CD4-positive, alpha-beta memory T cell (primary cell): ENCODE data around the gene RNF8. TPM values are rescaled to one million over a fixed set of nuclear protein-coding genes. Genes with fewer than 3 reads are reported as not detected.

ENCODE experiments used
- CTCF ChIA-PET: fragments of 350-600 bp; sonication (Branson Sonifier 250); formaldehyde crosslinking; loops from one replicate; lab custom pipeline; 2021; ENCODE audit warnings: inconsistent platforms; ENCODE audit not compliant: partially characterized antibody; lab: Charles Lee
- POLR2A ChIA-PET: fragments of 350-600 bp; sonication (Branson Sonifier 250); formaldehyde crosslinking; loops from one replicate; lab custom pipeline; 2021; ENCODE audit not compliant: partially characterized antibody; lab: Charles Lee
- DNase-seq, 5 donors: peaks; one replicate each; pipeline versions ENCODE4 v3.0.0 to v3.0.0-alpha.2; 2020 to 2022; ENCODE audit warnings: mixed read lengths in 1 of 5
- H3K27ac ChIP-seq: one replicate; pipeline ENCODE4 v1.7.0; 2013; ENCODE audit warnings: low read depth, low read length
- H3K27me3 ChIP-seq: 2 replicates; pipeline ENCODE4 v1.7.0; 2013; ENCODE audit warnings: mild to moderate bottlenecking, low read length, moderate library complexity; ENCODE audit not compliant: insufficient read depth
- H3K36me3 ChIP-seq: 2 replicates; pipeline ENCODE4 v1.7.0; 2013; ENCODE audit warnings: mild to moderate bottlenecking, low read length, moderate library complexity; ENCODE audit not compliant: insufficient read depth
- H3K4me1 ChIP-seq: 2 replicates; pipeline ENCODE4 v1.7.0; 2013; ENCODE audit warnings: mild to moderate bottlenecking, low read length, moderate library complexity; ENCODE audit not compliant: insufficient read depth
- H3K4me3 ChIP-seq, 2 donors: one replicate each; pipeline ENCODE4 v1.7.0; 2013; ENCODE audit warnings: low read length in 2 of 2, mild to moderate bottlenecking in 1 of 2
- H3K9me3 ChIP-seq, 2 donors: one replicate each; pipeline ENCODE4 v1.7.0; 2013; ENCODE audit warnings: low read length in 2 of 2, control low read depth in 1 of 2; ENCODE audit not compliant: control insufficient read depth in 1 of 2
- H3K27ac Mint-ChIP-seq, 7 donors: one replicate each; pipeline ENCODE4 v1.8.0; 2020 to 2021; ENCODE audit warnings: mixed read lengths in 7 of 7, mild to moderate bottlenecking in 6 of 7, inconsistent platforms in 3 of 7, moderate library complexity in 3 of 7
- H3K27me3 Mint-ChIP-seq, 2 donors: one replicate each; pipeline ENCODE4 v1.8.0; 2020 to 2021; ENCODE audit warnings: mixed read lengths in 2 of 2
- H3K36me3 Mint-ChIP-seq, 2 donors: one replicate each; pipeline ENCODE4 v1.8.0; 2020 to 2021; ENCODE audit warnings: mixed read lengths in 2 of 2, inconsistent platforms in 1 of 2, mild to moderate bottlenecking in 1 of 2
- H3K4me1 Mint-ChIP-seq, 4 donors: one replicate each; pipeline ENCODE4 v1.8.0; 2020 to 2021; ENCODE audit warnings: mixed read lengths in 4 of 4, mild to moderate bottlenecking in 1 of 4
- H3K4me3 Mint-ChIP-seq, 8 donors: one replicate each; pipeline ENCODE4 v1.8.0; 2020 to 2021; ENCODE audit warnings: mixed read lengths in 8 of 8, mild to moderate bottlenecking in 7 of 8, moderate library complexity in 6 of 8, inconsistent platforms in 3 of 8
- H3K9me3 Mint-ChIP-seq, 8 donors: one replicate each; pipeline ENCODE4 v1.8.0; 2020 to 2021; ENCODE audit warnings: mixed read lengths in 8 of 8, mild to moderate bottlenecking in 5 of 8, inconsistent platforms in 3 of 8, moderate library complexity in 1 of 8
- intact Hi-C: fragments of 100-400 bp; cut with micrococcal nuclease; formaldehyde crosslinking; loops from one replicate; pipeline ENCODE4 v1.15.1; 2023
- polyA plus RNA-seq, 2 donors: library from polyadenylated mRNA; unstranded; fragments of 300-500 nt; fragmentation: Illumina TruSeq; gene quantifications; one replicate each; pipeline ENCODE4 v1.2.3, GENCODE V29; 2021
- total RNA-seq, 2 experiments: library from RNA; stranded (reverse); gene quantifications; one replicate each; pipeline ENCODE4 v1.2.3, GENCODE V29; 2021

The RNF8 gene
- total and polyA plus RNA-seq, 4 experiments from 2014 or later: 14.2 to 17.2 (median 15.7) TPM

DNA sequence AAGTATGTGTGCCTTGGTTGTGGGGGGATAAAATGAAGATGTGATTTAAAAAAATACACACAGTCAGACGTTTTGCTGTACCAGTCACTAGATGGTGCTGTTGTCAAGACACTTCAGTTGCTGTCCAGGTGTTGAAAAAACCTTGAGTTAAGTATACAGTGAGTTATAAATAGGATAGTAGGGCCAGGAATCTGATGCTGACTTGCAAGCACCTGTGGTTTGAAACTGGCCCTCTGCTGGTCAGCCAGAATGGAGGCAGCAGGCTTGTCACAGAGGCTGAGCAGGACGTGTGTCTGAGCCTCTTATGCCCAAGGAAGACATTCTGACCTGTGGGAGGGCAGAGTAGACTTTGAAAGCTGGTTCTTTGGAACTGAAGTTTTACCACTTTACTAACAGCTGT lies 27.8 kb downstream of the RNF8 start:
- Mint-ChIP-seq H3K27me3 (no peaks in the 10 kb centered on the region), H3K27ac (peak overlapping the region in 2 of 7 donors; percentile 25 to 33), H3K4me3 (no peak overlapping the region), H3K4me1 (peaks cover 0 to 2% (median 0%) of the 10 kb centered on the region in 4 donors), H3K36me3 (peaks cover 22 to 47% of the 10 kb centered on the region in 2 donors), H3K9me3 (no peaks in the 10 kb centered on the region)
- Histone ChIP-seq H3K9me3 (no peaks in the 10 kb centered on the region), H3K36me3 (peaks cover 5% of the 10 kb centered on the region), H3K4me1 (no peaks in the 10 kb centered on the region), H3K4me3 (no peak overlapping the region), H3K27me3 (no peaks in the 10 kb centered on the region), H3K27ac (no peak overlapping the region)
- ChIA-PET POLR2A (interaction anchor here (1.0 kb wide), 1 partner anchor 51 kb away, joined by 3 read pairs; the partner anchor contains the start of gene CMTR1), CTCF (interaction anchor here (0.6 to 1.7 kb wide), 6 partner anchors 11 to 310 kb away, joined by 3 to 10 read pairs (median 4); no protein-coding TSS in a partner anchor)
- peak; percentile 41 to 55 (median 45) for DNase-seq
- intact Hi-C loops: loop anchor here (1.0 to 5.0 kb wide), 4 partner anchors 185 to 1111 kb away; no protein-coding TSS in a partner anchor

DNA sequence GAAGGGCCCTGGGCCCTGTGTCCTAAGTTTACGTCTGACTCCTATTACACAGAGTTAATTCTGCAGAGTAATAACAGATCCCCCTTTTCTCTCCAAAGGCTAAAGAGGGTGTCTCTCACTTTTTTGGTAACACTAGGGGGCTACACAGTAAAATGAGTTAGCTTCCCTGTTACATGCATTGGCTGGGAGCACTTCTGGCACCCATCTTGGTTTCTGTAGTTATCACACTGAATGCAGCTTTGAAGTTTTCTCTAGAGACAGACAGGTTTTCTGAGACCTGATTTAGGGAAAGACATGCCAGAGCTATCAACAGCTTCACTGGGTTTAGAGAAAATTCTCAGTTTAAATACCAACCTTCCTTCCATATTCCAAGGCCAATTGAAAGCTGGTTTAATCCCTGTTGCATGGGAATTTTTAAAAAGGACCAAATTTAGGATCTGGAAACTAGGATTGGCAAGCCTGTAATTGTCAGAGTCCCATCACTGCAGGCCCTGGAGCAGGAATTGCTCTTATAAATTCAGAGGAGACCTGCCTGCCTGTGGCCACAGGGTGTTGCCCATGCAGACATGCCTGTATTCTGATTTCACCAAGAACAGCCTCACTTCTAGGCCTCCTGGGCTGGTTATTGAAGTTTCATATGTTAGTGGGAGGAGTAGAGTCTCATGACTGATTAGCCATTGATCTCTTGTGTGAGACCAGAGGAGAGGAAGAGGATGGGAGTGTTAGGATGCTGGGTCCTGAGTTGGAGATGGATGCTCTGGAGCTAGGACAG lies 29.4 kb downstream of the RNF8 start:
- no peak overlapping the region for H3K4me3 ChIP-seq
- Mint-ChIP-seq H3K4me3 (no peak overlapping the region), H3K4me1 (peaks cover 0 to 2% (median 0%) of the 10 kb centered on the region in 4 donors), H3K27me3 (no peaks in the 10 kb centered on the region), H3K27ac (no peak overlapping the region), H3K36me3 (peaks cover 20 to 40% of the 10 kb centered on the region in 2 donors), H3K9me3 (no peaks in the 10 kb centered on the region)
- ChIA-PET POLR2A (no interaction called here), CTCF (interaction anchor here (0.7 to 1.8 kb wide), 7 partner anchors 9 to 305 kb away, joined by 3 to 6 read pairs (median 4); no protein-coding TSS in a partner anchor)
- H3K36me3 ChIP-seq: peaks cover 5% of the 10 kb centered on the region
- no peak overlapping the region for H3K27ac ChIP-seq
- DNase-seq: no peak
- H3K4me1 ChIP-seq: no peaks in the 10 kb centered on the region
- intact Hi-C loops: loop anchor here (5.0 kb wide), 1 partner anchor 1109 kb away; no protein-coding TSS in a partner anchor
- H3K9me3 ChIP-seq: no peaks in the 10 kb centered on the region
- no peaks in the 10 kb centered on the region for H3K27me3 ChIP-seq

DNA sequence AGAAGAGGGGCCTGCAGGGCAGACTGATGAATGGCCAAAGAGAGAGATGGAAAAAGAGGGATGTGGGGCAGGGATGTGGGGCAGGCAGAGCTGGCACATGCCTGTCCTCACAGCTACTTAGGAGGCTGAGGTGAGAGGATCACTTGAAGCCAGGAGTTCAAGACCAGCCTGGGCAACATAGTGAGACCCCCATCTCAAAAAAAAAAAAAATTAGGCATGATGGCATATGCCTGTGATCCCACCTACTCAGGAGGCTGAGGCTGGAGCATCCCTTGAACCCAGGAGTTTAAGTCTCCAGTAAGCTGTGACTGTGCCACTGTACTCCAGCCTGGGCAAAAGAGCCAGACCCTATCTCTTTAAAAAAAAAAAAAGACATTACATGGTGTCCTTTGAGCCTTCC lies 34.8 kb downstream of the RNF8 start:
- Histone ChIP-seq H3K4me3 (no peak overlapping the region), H3K9me3 (no peaks in the 10 kb centered on the region), H3K27me3 (no peaks in the 10 kb centered on the region), H3K27ac (no peak overlapping the region), H3K4me1 (no peaks in the 10 kb centered on the region), H3K36me3 (peaks cover 8% of the 10 kb centered on the region)
- ChIA-PET CTCF (no interaction called here), POLR2A (no interaction called here)
- DNase-seq: no peak
- H3K36me3 Mint-ChIP-seq: peaks cover 9 to 26% of the 10 kb centered on the region in 2 donors
- no peaks in the 10 kb centered on the region for H3K4me1 Mint-ChIP-seq
- H3K4me3 Mint-ChIP-seq: no peak overlapping the region
- H3K27ac Mint-ChIP-seq: no peak overlapping the region
- intact Hi-C loops: no loop called here
- H3K9me3 Mint-ChIP-seq: no peaks in the 10 kb centered on the region
- no peaks in the 10 kb centered on the region for H3K27me3 Mint-ChIP-seq

DNA sequence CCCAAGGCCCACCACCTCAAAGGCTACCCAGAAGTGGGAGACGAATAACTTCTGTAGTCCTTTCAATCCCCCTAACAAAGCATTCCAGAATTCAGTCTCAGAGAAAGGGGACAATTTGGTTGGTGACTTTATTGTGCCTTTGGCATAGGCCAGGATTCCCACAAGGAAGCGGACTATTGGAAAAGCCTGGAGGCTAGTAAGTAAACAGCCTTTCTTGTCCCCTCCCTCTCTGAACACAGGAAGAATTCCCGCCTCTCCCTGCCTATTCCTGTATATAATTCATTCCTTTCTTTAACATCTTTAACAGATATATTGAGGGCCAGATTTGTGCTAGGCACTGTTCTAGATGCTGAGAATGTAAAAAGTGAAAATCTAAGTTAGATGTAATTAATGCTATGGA lies 36.1 kb downstream of the RNF8 start:
- intact Hi-C loops: no loop called here
- no peaks in the 10 kb centered on the region for H3K27me3 ChIP-seq
- Mint-ChIP-seq H3K9me3 (no peaks in the 10 kb centered on the region), H3K27ac (no peak overlapping the region), H3K4me3 (no peak overlapping the region), H3K36me3 (peaks cover 13 to 23% of the 10 kb centered on the region in 2 donors), H3K4me1 (no peaks in the 10 kb centered on the region), H3K27me3 (no peaks in the 10 kb centered on the region)
- no peak for DNase-seq
- H3K27ac ChIP-seq: no peak overlapping the region
- ChIA-PET POLR2A (no interaction called here), CTCF (no interaction called here)
- no peaks in the 10 kb centered on the region for H3K9me3 ChIP-seq
- peaks cover 8% of the 10 kb centered on the region for H3K36me3 ChIP-seq
- no peak overlapping the region for H3K4me3 ChIP-seq
- no peaks in the 10 kb centered on the region for H3K4me1 ChIP-seq

DNA sequence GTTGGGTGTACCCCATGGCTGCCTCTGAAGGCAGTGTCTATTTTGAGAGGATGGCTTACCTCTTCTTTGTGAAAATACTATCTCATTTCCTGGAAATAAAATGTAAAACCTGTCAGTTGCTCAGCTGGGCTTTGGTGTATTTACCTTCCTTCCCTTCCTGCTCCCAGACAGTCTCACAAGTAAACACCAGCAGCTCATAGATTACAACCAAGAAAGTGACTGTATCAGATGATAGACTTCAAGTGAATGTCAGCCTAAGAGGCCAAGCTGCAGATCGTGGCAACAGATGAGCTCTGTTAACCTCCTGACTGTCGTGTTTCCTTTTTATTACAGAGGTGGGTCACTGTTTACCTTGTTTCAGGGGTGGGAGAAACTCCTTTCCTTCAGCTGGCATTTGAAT lies 37.3 kb downstream of the RNF8 start:
- CTCF ChIA-PET: no interaction called here
- no peaks in the 10 kb centered on the region for H3K27me3 Mint-ChIP-seq
- no peak for DNase-seq
- Histone ChIP-seq H3K4me3 (no peak overlapping the region), H3K4me1 (no peaks in the 10 kb centered on the region), H3K9me3 (no peaks in the 10 kb centered on the region), H3K27ac (no peak overlapping the region), H3K27me3 (no peaks in the 10 kb centered on the region), H3K36me3 (peaks cover 8% of the 10 kb centered on the region)
- H3K4me1 Mint-ChIP-seq: no peaks in the 10 kb centered on the region
- intact Hi-C loops: no loop called here
- no peak overlapping the region for H3K4me3 Mint-ChIP-seq
- H3K27ac Mint-ChIP-seq: peak overlapping the region in 4 of 7 donors; percentile 3 to 69 (median 24)
- peaks cover 13 to 23% of the 10 kb centered on the region in 2 donors for H3K36me3 Mint-ChIP-seq
- POLR2A ChIA-PET: no interaction called here
- H3K9me3 Mint-ChIP-seq: no peaks in the 10 kb centered on the region

DNA sequence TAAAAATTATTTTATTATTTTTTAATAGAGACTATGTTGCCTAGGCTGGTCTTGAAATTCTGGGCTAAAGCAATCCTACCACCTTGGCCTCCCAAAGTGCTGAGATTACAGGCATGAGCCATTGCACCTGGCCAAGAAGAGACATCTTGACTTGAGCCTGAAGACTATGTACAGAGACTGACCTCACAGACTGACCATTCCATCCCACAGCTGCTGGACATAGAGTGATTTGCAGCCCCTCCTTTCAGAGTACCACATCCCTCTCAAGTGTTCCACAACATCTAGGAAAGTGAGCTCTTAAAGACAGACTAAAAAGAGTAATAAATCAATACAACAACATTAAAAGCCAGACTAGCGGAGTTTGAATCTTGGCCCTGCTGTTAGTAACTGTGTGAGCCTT lies 39.0 kb downstream of the RNF8 start:
- peak overlapping the region in 1 of 7 donors; percentile 82 for H3K27ac Mint-ChIP-seq
- ChIA-PET POLR2A (no interaction called here), CTCF (interaction anchor here (1.3 kb wide), 1 partner anchor 11 kb away, joined by 7 read pairs; no protein-coding TSS in a partner anchor)
- no peaks in the 10 kb centered on the region for H3K9me3 ChIP-seq
- H3K4me1 ChIP-seq: no peaks in the 10 kb centered on the region
- no peaks in the 10 kb centered on the region for H3K27me3 ChIP-seq
- H3K4me1 Mint-ChIP-seq: no peaks in the 10 kb centered on the region
- no peaks in the 10 kb centered on the region for H3K9me3 Mint-ChIP-seq
- no peak overlapping the region for H3K4me3 ChIP-seq
- H3K27me3 Mint-ChIP-seq: no peaks in the 10 kb centered on the region
- peaks cover 8% of the 10 kb centered on the region for H3K36me3 ChIP-seq
- no peak overlapping the region for H3K27ac ChIP-seq
- DNase-seq: no peak
- H3K36me3 Mint-ChIP-seq: peaks cover 10 to 16% of the 10 kb centered on the region in 2 donors
- intact Hi-C loops: no loop called here
- H3K4me3 Mint-ChIP-seq: no peak overlapping the region

DNA sequence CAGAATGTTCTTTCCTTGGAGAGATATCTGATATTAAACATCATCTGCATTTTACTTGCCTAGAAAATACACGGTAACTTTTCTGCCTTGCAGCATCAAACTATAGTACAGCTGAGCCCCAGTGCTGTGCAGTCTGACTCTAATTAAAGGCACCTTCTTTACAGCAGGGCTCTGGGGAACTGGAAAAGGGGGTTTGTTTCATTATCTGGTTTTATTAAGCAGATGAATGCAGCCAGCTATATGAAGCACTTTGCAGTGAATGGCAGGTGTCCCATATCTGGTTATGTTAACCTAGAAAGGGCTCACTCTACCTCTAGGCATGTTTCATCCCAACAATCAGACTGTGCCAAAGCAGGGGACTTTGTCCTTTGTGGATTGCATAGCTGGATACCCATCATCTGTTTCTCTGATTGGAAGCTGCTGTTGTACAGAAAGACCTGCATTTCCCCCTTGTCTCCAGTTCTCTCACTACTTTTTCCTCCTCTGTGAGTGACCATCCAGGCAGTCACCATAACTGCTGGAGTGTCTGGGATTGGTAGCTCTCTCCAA lies 39.7 kb downstream of the RNF8 start:
- H3K4me3 ChIP-seq: no peak overlapping the region
- CTCF ChIA-PET: interaction anchor here (1.1 to 1.3 kb wide), 2 partner anchors 12 to 174 kb away, joined by 3 to 7 read pairs; no protein-coding TSS in a partner anchor
- intact Hi-C loops: no loop called here
- Mint-ChIP-seq H3K4me3 (no peak overlapping the region), H3K36me3 (peaks cover 10 to 16% of the 10 kb centered on the region in 2 donors), H3K4me1 (no peaks in the 10 kb centered on the region), H3K27me3 (no peaks in the 10 kb centered on the region), H3K9me3 (no peaks in the 10 kb centered on the region), H3K27ac (peak overlapping the region in 2 of 7 donors; percentile 29 to 77)
- H3K36me3 ChIP-seq: peaks cover 8% of the 10 kb centered on the region
- H3K27me3 ChIP-seq: no peaks in the 10 kb centered on the region
- no peaks in the 10 kb centered on the region for H3K4me1 ChIP-seq
- no peak overlapping the region for H3K27ac ChIP-seq
- POLR2A ChIA-PET: no interaction called here
- no peak for DNase-seq
- H3K9me3 ChIP-seq: no peaks in the 10 kb centered on the region
